WTC11 (cell line): ENCODE measurements around the gene CHMP2B. TPM values are rescaled to one million over a fixed set of nuclear protein-coding genes. Genes with fewer than 3 reads are reported as not detected.

Experiments used
- ATAC-seq: fragments of 200-7000 bp; cut with Tn5 transposase; 2 replicates; pipeline ENCODE4 v1.10.0; 2021; ENCODE audit warnings: mild to moderate bottlenecking, moderate library complexity
- CTCF ChIA-PET: fragments of 300-600 bp; sonication (Branson Sonifier 250); formaldehyde crosslinking; loops from one replicate; lab custom pipeline; 2021; ENCODE audit warnings: antibody characterized with exemption; lab: Charles Lee
- POLR2A ChIA-PET: fragments of 350-600 bp; sonication (Branson Sonifier 250); formaldehyde crosslinking; loops from one replicate; lab custom pipeline; 2021; ENCODE audit warnings: antibody characterized with exemption; lab: Charles Lee
- DNase-seq: peaks from one replicate; pipeline ENCODE4 v3.0.0; 2021; ENCODE audit warnings: low spot score
- H3K27ac Mint-ChIP-seq: 2 replicates; pipeline ENCODE4 v1.8.0; 2021; ENCODE audit warnings: mixed read lengths
- H3K27me3 Mint-ChIP-seq: 2 replicates; pipeline ENCODE4 v1.8.0; 2021; ENCODE audit warnings: low read depth, mild to moderate bottlenecking, moderate library complexity, mixed read lengths
- H3K36me3 Mint-ChIP-seq: 2 replicates; pipeline ENCODE4 v1.8.0; 2021; ENCODE audit warnings: mixed read lengths
- H3K4me1 Mint-ChIP-seq: 2 replicates; pipeline ENCODE4 v1.8.0; 2022; ENCODE audit warnings: mixed read lengths
- H3K4me3 Mint-ChIP-seq: 2 replicates; pipeline ENCODE4 v1.8.0; 2021; ENCODE audit warnings: mild to moderate bottlenecking, moderate library complexity, mixed read lengths
- H3K9me3 Mint-ChIP-seq: 2 replicates; pipeline ENCODE4 v1.8.0; 2021; ENCODE audit warnings: mixed read lengths
- CREM ChIP-seq: sonication (generic); formaldehyde crosslinking; IDR thresholded peaks from 2 replicates; pipeline ENCODE4 v1.8.1; 2022; ENCODE audit warnings: mild to moderate bottlenecking, missing genetic modification reagents, moderate library complexity
- E2F5 ChIP-seq: sonication (generic); formaldehyde crosslinking; IDR thresholded peaks from 2 replicates; pipeline ENCODE4 v1.8.1; 2022; ENCODE audit warnings: mild to moderate bottlenecking, moderate library complexity, missing genetic modification reagents
- ESRRA ChIP-seq: sonication (generic); formaldehyde crosslinking; IDR thresholded peaks from 2 replicates; pipeline ENCODE4 v1.8.1; 2022; ENCODE audit warnings: mild to moderate bottlenecking, missing genetic modification reagents, borderline replicate concordance
- ETV6 ChIP-seq: sonication (generic); formaldehyde crosslinking; IDR thresholded peaks from 2 replicates; pipeline ENCODE4 v1.8.1; 2022; ENCODE audit warnings: mild to moderate bottlenecking, missing genetic modification reagents
- GTF2I ChIP-seq: fragments of 250-450 bp; sonication (Bioruptor Pico); conservative IDR thresholded peaks from 2 replicates; pipeline ENCODE4 v1.4.0; 2021; ENCODE audit warnings: mild to moderate bottlenecking
- IRF2 ChIP-seq: sonication (generic); formaldehyde crosslinking; IDR thresholded peaks from 2 replicates; pipeline ENCODE4 v1.8.0; 2022; ENCODE audit warnings: low read depth, missing genetic modification reagents, borderline replicate concordance
- KAT7 ChIP-seq: sonication (generic); formaldehyde crosslinking; IDR thresholded peaks from 2 replicates; pipeline ENCODE4 v1.8.1; 2023; ENCODE audit warnings: missing genetic modification reagents, mild to moderate bottlenecking, borderline replicate concordance
- MXD4 ChIP-seq: fragments of 250-450 bp; sonication (Bioruptor Pico); IDR thresholded peaks from 2 replicates; pipeline ENCODE4 v1.8.0; 2021; ENCODE audit warnings: mild to moderate bottlenecking, moderate library complexity, borderline replicate concordance
- NFATC4 ChIP-seq: fragments of 250-450 bp; sonication (Bioruptor Pico); IDR thresholded peaks from 2 replicates; pipeline ENCODE4 v1.9.0; 2021; ENCODE audit warnings: mild to moderate bottlenecking
- NFE2L1 ChIP-seq: sonication (generic); formaldehyde crosslinking; IDR thresholded peaks from 2 replicates; pipeline ENCODE4 v1.8.1; 2023; ENCODE audit warnings: missing genetic modification reagents
- NR1H2 ChIP-seq: sonication (generic); formaldehyde crosslinking; IDR thresholded peaks from 2 replicates; pipeline ENCODE4 v1.9.0; 2021; ENCODE audit warnings: mild to moderate bottlenecking, moderate library complexity, missing genetic modification reagents
- NR3C1 ChIP-seq: sonication (generic); formaldehyde crosslinking; conservative IDR thresholded peaks from 2 replicates; pipeline ENCODE4 v1.8.1; 2023; ENCODE audit warnings: low read depth, mild to moderate bottlenecking, missing genetic modification reagents
- PRRX2 ChIP-seq: fragments of 250-450 bp; sonication (Bioruptor Pico); IDR thresholded peaks from 2 replicates; pipeline ENCODE4 v1.8.0; 2021; ENCODE audit warnings: mild to moderate bottlenecking
- RELA ChIP-seq: sonication (generic); formaldehyde crosslinking; IDR thresholded peaks from 2 replicates; pipeline ENCODE4 v1.8.1; 2022; ENCODE audit warnings: missing genetic modification reagents, mild to moderate bottlenecking, borderline replicate concordance
- STAT6 ChIP-seq: sonication (generic); formaldehyde crosslinking; conservative IDR thresholded peaks from 2 replicates; pipeline ENCODE4 v1.8.1; 2023; ENCODE audit warnings: mild to moderate bottlenecking, low read depth, missing genetic modification reagents, moderate library complexity
- TP53 ChIP-seq: sonication (generic); formaldehyde crosslinking; IDR thresholded peaks from 2 replicates; pipeline ENCODE4 v1.8.1; 2023; ENCODE audit warnings: mild to moderate bottlenecking, missing genetic modification reagents
- ZMAT4 ChIP-seq: fragments of 250-450 bp; sonication (Bioruptor Pico); IDR thresholded peaks from 2 replicates; pipeline ENCODE4 v1.9.0; 2021; ENCODE audit warnings: mild to moderate bottlenecking
- ZNF121 ChIP-seq: sonication (generic); formaldehyde crosslinking; IDR thresholded peaks from 2 replicates; pipeline ENCODE4 v1.8.0; 2023; ENCODE audit warnings: missing genetic modification reagents
- ZNF219 ChIP-seq: sonication (generic); formaldehyde crosslinking; IDR thresholded peaks from 2 replicates; pipeline ENCODE4 v1.8.0; 2023; ENCODE audit warnings: missing genetic modification reagents, mild to moderate bottlenecking, borderline replicate concordance
- ZNF317 ChIP-seq: sonication (generic); formaldehyde crosslinking; IDR thresholded peaks from 2 replicates; pipeline ENCODE4 v1.8.1; 2023; ENCODE audit warnings: low read depth, mild to moderate bottlenecking, moderate library complexity, missing genetic modification reagents, borderline replicate concordance
- ZNF671 ChIP-seq: fragments of 250-450 bp; sonication (Bioruptor Pico); IDR thresholded peaks from 2 replicates; pipeline ENCODE4 v1.8.0; 2021; ENCODE audit warnings: mild to moderate bottlenecking
- total RNA-seq: library from RNA; stranded (reverse); gene quantifications from 3 replicates; pipeline ENCODE4 v1.2.3, GENCODE V29; 2021
- TF ChIP-seq, protein P1 (sequence below): sonication (generic); formaldehyde crosslinking; IDR thresholded peaks from 2 replicates; pipeline ENCODE4 v1.8.1; 2022; ENCODE audit warnings: low read depth, missing genetic modification reagents, borderline replicate concordance
- TF ChIP-seq, protein P2 (sequence below): sonication (generic); formaldehyde crosslinking; IDR thresholded peaks from 2 replicates; pipeline ENCODE4 v1.8.1; 2023; ENCODE audit warnings: mild to moderate bottlenecking, missing genetic modification reagents
- TF ChIP-seq, protein P3 (sequence below): sonication (generic); formaldehyde crosslinking; IDR thresholded peaks from 2 replicates; pipeline ENCODE4 v1.8.1; 2023; ENCODE audit warnings: mild to moderate bottlenecking, missing genetic modification reagents, moderate library complexity

The CHMP2B gene
- total RNA-seq, 1 experiment from 2014 or later, result 37.8 TPM

GRCh38 chr3:87207460-87207859, 19.6 kb upstream of the CHMP2B start:
- ChIA-PET CTCF (no interaction called here), POLR2A (no interaction called here)
- H3K9me3 Mint-ChIP-seq, result no peaks in the 10 kb centered on the region
- H3K36me3 Mint-ChIP-seq, result no peaks in the 10 kb centered on the region
- no peak for DNase-seq
- no peak overlapping the region for H3K4me3 Mint-ChIP-seq
- no peak overlapping the region for H3K27ac Mint-ChIP-seq
- no peaks in the 10 kb centered on the region for H3K27me3 Mint-ChIP-seq
- no peak for ATAC-seq
- no peak for TF ChIP-seq NFE2L1
- TF ChIP-seq E2F5 (CRISPR knock-in tag), result no peak
- H3K4me1 Mint-ChIP-seq, result peaks cover 8% of the 10 kb centered on the region

- no peaks in the 10 kb centered on the region for H3K9me3 Mint-ChIP-seq
- TF ChIP-seq ZNF219 (CRISPR knock-in tag) (no peak), IRF2 (CRISPR knock-in tag) (no peak), ETV6 (no peak), KAT7 (no peak), ZNF121 (CRISPR knock-in tag) (no peak)
- TF ChIP-seq, protein P1, sequence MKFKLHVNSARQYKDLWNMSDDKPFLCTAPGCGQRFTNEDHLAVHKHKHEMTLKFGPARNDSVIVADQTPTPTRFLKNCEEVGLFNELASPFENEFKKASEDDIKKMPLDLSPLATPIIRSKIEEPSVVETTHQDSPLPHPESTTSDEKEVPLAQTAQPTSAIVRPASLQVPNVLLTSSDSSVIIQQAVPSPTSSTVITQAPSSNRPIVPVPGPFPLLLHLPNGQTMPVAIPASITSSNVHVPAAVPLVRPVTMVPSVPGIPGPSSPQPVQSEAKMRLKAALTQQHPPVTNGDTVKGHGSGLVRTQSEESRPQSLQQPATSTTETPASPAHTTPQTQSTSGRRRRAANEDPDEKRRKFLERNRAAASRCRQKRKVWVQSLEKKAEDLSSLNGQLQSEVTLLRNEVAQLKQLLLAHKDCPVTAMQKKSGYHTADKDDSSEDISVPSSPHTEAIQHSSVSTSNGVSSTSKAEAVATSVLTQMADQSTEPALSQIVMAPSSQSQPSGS (CRISPR knock-in tag), result no peak
- TF ChIP-seq, all 79 proteins: peak for 0
- CTCF ChIA-PET, result interaction anchor here (0.7 kb wide), 1 partner anchor 32 kb away, joined by 3 read pairs; no protein-coding TSS in a partner anchor
- DNase-seq, result no peak
- no peak for ATAC-seq
- no peaks in the 10 kb centered on the region for H3K36me3 Mint-ChIP-seq
- H3K4me3 Mint-ChIP-seq, result no peak overlapping the region
- POLR2A ChIA-PET, result no interaction called here
- H3K27ac Mint-ChIP-seq, result no peak overlapping the region
- H3K27me3 Mint-ChIP-seq, result no peaks in the 10 kb centered on the region
- H3K4me1 Mint-ChIP-seq, result peaks cover 6% of the 10 kb centered on the region
These were observed 18.0 kb upstream of the CHMP2B start for GRCh38 chr3:87209111-87209510.

DNA sequence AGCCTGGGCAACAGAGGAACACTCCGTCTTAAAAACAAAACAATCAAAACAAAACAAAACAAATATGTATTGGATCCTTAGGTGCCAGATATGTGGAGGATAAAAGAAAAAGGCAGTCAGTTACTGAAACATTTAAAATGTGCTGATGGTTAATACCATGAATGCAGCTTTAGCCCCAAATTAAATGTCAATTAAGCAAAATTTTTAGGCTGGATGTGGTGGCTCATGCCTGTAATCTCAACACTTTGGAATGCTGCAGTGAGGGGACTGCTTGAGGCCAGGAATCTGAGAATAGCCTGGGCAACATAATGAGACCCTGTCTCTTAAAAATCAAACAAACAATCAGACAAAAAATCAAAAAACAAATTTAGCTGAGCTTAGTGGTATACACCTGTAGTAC, 8.5 kb upstream of the CHMP2B start:
- DNase-seq, result no peak
- no peak overlapping the region for H3K27ac Mint-ChIP-seq
- H3K4me1 Mint-ChIP-seq, result no peaks in the 10 kb centered on the region
- no peaks in the 10 kb centered on the region for H3K36me3 Mint-ChIP-seq
- POLR2A ChIA-PET, result no interaction called here
- CTCF ChIA-PET, result no interaction called here
- no peaks in the 10 kb centered on the region for H3K27me3 Mint-ChIP-seq
- ATAC-seq, result no peak
- peaks cover 9% of the 10 kb centered on the region for H3K9me3 Mint-ChIP-seq
- H3K4me3 Mint-ChIP-seq, result no peak overlapping the region
- TF ChIP-seq NR1H2 (CRISPR knock-in tag), result no peak
- no peak for TF ChIP-seq ZMAT4 (CRISPR knock-in tag)
- no peak for TF ChIP-seq MXD4 (CRISPR knock-in tag)
- TF ChIP-seq, protein P2, sequence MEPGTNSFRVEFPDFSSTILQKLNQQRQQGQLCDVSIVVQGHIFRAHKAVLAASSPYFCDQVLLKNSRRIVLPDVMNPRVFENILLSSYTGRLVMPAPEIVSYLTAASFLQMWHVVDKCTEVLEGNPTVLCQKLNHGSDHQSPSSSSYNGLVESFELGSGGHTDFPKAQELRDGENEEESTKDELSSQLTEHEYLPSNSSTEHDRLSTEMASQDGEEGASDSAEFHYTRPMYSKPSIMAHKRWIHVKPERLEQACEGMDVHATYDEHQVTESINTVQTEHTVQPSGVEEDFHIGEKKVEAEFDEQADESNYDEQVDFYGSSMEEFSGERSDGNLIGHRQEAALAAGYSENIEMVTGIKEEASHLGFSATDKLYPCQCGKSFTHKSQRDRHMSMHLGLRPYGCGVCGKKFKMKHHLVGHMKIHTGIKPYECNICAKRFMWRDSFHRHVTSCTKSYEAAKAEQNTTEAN (CRISPR knock-in tag), result no peak
- TF ChIP-seq NR3C1 (CRISPR knock-in tag), result no peak
- no peak for TF ChIP-seq GTF2I (CRISPR knock-in tag)
- TF ChIP-seq ESRRA, result no peak
- TF ChIP-seq ZNF671 (CRISPR knock-in tag), result no peak
- TF ChIP-seq STAT6 (CRISPR knock-in tag), result no peak
- TF ChIP-seq NFE2L1, result no peak
- TF ChIP-seq, protein P3, sequence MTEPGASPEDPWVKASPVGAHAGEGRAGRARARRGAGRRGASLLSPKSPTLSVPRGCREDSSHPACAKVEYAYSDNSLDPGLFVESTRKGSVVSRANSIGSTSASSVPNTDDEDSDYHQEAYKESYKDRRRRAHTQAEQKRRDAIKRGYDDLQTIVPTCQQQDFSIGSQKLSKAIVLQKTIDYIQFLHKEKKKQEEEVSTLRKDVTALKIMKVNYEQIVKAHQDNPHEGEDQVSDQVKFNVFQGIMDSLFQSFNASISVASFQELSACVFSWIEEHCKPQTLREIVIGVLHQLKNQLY (CRISPR knock-in tag), result no peak
- no peak for TF ChIP-seq ZNF317 (CRISPR knock-in tag)
- TF ChIP-seq ETV6, result no peak
- TF ChIP-seq NFATC4 (CRISPR knock-in tag), result no peak
- TF ChIP-seq CREM (CRISPR knock-in tag), result no peak
- no peak for TF ChIP-seq PRRX2 (CRISPR knock-in tag)
- TF ChIP-seq TP53, result no peak
- no peak for TF ChIP-seq RELA (CRISPR knock-in tag)
